ENCODE results near the gene RIF1.

DNA sequence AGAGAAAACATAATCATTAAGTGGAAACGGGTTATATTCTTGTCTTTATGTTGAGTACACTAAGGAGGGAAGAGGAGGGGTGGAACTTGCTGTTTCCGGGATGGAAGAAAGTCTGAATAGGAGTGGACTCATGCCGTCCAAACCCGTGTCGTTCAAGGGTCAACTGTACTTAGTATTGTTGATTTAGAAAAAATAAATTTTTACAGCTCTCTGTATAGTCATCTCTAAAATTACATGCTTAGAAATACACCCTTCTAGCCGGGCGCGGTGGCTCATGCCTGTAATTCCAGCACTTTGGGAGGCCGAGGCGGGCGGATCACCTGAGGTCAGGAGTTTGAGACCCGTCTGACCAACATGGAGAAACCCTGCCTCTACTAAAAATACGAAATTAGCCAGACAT is 29.4 kb downstream of the RIF1 start:
- TF ChIP-seq, protein P1, sequence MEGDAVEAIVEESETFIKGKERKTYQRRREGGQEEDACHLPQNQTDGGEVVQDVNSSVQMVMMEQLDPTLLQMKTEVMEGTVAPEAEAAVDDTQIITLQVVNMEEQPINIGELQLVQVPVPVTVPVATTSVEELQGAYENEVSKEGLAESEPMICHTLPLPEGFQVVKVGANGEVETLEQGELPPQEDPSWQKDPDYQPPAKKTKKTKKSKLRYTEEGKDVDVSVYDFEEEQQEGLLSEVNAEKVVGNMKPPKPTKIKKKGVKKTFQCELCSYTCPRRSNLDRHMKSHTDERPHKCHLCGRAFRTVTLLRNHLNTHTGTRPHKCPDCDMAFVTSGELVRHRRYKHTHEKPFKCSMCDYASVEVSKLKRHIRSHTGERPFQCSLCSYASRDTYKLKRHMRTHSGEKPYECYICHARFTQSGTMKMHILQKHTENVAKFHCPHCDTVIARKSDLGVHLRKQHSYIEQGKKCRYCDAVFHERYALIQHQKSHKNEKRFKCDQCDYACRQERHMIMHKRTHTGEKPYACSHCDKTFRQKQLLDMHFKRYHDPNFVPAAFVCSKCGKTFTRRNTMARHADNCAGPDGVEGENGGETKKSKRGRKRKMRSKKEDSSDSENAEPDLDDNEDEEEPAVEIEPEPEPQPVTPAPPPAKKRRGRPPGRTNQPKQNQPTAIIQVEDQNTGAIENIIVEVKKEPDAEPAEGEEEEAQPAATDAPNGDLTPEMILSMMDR (IDR thresholded peaks at IDR 0.05), result no peak
- TF ChIP-seq POLR2A (IDR thresholded peaks at IDR 0.05), result no peak

Measured in testis (tissue), 2 donors.